ENCODE measurements around the gene HSPA2.

DNA sequence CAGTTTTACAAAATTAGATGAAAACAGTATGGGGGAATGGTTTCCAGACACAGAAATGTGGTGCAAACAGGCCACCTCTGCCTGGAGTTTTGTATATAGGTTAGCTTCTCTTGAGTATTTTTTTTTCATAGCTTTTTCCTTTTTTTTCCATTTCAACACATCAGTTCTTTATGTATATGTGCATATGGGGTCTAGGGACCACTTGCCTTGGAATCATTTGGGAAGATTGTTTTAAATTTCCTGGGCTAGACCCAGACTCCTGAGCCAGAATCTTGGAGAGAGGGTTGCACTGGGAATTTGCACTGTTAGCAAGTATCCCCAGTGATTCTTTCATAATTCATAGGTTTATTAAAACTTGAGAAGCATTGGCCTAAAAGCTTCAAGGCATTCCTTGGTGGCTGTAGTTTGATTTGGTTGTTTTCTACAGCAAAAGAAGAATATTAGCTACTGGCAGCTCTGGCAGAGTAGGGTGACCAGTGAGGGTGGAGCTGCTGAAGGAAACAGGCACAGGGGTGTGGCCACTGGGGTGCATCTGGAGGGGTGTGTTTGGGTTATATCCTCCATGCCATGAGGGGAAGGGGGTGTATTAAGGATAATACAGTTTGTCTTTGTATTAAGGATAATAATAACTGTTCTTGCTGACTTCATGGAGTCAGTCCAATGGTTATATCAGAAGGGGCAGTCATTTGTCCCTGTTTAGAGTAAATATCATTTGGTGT lies 32.0 kb downstream of the HSPA2 start:
- TF ChIP-seq, protein P1, sequence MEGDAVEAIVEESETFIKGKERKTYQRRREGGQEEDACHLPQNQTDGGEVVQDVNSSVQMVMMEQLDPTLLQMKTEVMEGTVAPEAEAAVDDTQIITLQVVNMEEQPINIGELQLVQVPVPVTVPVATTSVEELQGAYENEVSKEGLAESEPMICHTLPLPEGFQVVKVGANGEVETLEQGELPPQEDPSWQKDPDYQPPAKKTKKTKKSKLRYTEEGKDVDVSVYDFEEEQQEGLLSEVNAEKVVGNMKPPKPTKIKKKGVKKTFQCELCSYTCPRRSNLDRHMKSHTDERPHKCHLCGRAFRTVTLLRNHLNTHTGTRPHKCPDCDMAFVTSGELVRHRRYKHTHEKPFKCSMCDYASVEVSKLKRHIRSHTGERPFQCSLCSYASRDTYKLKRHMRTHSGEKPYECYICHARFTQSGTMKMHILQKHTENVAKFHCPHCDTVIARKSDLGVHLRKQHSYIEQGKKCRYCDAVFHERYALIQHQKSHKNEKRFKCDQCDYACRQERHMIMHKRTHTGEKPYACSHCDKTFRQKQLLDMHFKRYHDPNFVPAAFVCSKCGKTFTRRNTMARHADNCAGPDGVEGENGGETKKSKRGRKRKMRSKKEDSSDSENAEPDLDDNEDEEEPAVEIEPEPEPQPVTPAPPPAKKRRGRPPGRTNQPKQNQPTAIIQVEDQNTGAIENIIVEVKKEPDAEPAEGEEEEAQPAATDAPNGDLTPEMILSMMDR (IDR thresholded peaks at IDR 0.05; ENCODE audit: poor library complexity, severe bottlenecking) = no peak
- TF ChIP-seq RAD21 (conservative IDR thresholded peaks at IDR 0.05) (no peak), TAF1 (IDR thresholded peaks at IDR 0.05; ENCODE audit: low read depth) (no peak), SMC3 (conservative IDR thresholded peaks at IDR 0.05; ENCODE audit: poor library complexity) (no peak), EZH2 (IDR thresholded peaks at IDR 0.05; ENCODE audit: borderline replicate concordance, insufficient read depth, low read length, poor library complexity, severe bottlenecking) (no peak), EP300 (conservative IDR thresholded peaks at IDR 0.05; ENCODE audit: poor library complexity, severe bottlenecking) (no peak), POLR2AphosphoS5 (IDR thresholded peaks at IDR 0.05) (no peak)
- TF ChIP-seq, protein P2, sequence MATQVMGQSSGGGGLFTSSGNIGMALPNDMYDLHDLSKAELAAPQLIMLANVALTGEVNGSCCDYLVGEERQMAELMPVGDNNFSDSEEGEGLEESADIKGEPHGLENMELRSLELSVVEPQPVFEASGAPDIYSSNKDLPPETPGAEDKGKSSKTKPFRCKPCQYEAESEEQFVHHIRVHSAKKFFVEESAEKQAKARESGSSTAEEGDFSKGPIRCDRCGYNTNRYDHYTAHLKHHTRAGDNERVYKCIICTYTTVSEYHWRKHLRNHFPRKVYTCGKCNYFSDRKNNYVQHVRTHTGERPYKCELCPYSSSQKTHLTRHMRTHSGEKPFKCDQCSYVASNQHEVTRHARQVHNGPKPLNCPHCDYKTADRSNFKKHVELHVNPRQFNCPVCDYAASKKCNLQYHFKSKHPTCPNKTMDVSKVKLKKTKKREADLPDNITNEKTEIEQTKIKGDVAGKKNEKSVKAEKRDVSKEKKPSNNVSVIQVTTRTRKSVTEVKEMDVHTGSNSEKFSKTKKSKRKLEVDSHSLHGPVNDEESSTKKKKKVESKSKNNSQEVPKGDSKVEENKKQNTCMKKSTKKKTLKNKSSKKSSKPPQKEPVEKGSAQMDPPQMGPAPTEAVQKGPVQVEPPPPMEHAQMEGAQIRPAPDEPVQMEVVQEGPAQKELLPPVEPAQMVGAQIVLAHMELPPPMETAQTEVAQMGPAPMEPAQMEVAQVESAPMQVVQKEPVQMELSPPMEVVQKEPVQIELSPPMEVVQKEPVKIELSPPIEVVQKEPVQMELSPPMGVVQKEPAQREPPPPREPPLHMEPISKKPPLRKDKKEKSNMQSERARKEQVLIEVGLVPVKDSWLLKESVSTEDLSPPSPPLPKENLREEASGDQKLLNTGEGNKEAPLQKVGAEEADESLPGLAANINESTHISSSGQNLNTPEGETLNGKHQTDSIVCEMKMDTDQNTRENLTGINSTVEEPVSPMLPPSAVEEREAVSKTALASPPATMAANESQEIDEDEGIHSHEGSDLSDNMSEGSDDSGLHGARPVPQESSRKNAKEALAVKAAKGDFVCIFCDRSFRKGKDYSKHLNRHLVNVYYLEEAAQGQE (IDR thresholded peaks at IDR 0.05; ENCODE audit: borderline replicate concordance) = no peak
